OCI-LY7 (cell line): ENCODE data around the gene PCDHB11.

Experiments used
- CTCF ChIP-seq: fragments of 200-600 bp; sonication (generic); conservative IDR thresholded peaks from 2 replicates; pipeline ENCODE4 v1.5.1; 2014; ENCODE audit warnings: mild to moderate bottlenecking, antibody characterized with exemption, low read length, moderate library complexity, mixed read lengths
- EZH2phosphoT487 ChIP-seq: fragments of 200-600 bp; sonication (generic); IDR thresholded peaks from 2 replicates; pipeline ENCODE4 v1.6.1; 2018; ENCODE audit warnings: low read depth, borderline replicate concordance, mild to moderate bottlenecking, mixed run types, antibody characterized with exemption, low read length, moderate library complexity, mixed read lengths

GRCh38 chr5:141150224-141150992, 49.0 kb upstream of the PCDHB11 start:
- no peak for TF ChIP-seq CTCF
- no peak for TF ChIP-seq EZH2phosphoT487
